H1 (cell line): ENCODE measurements around the gene PPP1R9A. TPM values are rescaled to one million over a fixed set of nuclear protein-coding genes. Genes with fewer than 3 reads are reported as not detected.

Experiments used
- CTCF ChIA-PET: fragments of 300-600 bp; sonication (Branson Sonifier 250); formaldehyde crosslinking; loops from one replicate; lab custom pipeline; 2021; ENCODE audit not compliant: partially characterized antibody; lab: Charles Lee
- POLR2A ChIA-PET: fragments of 300-600 bp; sonication (Branson Sonifier 250); formaldehyde crosslinking; loops from one replicate; lab custom pipeline; 2021; ENCODE audit warnings: inconsistent platforms; ENCODE audit not compliant: partially characterized antibody; lab: Charles Lee
- DNase-seq, 2 experiments: peaks; one replicate each; pipeline versions ENCODE4 v3.0.0 to v3.0.0-alpha.2; 2010 to 2022; ENCODE audit warnings: low spot score in 2 of 2, low read depth in 1 of 2, mixed read lengths in 1 of 2
- FAIRE-seq: peaks from 2 replicates; lab custom pipeline; 2011; peaks lifted over from hg19 to GRCh38; lab: Jason Lieb, UNC
- H2AFZ ChIP-seq: 2 replicates; pipeline ENCODE4 v1.8.1; 2012; ENCODE audit warnings: low read length, inconsistent platforms
- H2AK5ac ChIP-seq: 2 replicates; pipeline ENCODE4 v1.6.1; 2013; ENCODE audit warnings: low read depth, low read length
- H2BK120ac ChIP-seq: replicated peaks from 2 replicates; pipeline ENCODE3; 2013; ENCODE audit warnings: low read depth, low read length, inconsistent platforms
- H2BK12ac ChIP-seq: 2 replicates; pipeline ENCODE4 v1.6.1; 2013; ENCODE audit warnings: low read depth, low read length
- H2BK15ac ChIP-seq: 2 replicates; pipeline ENCODE4 v1.6.1; 2013; ENCODE audit warnings: low read length
- H2BK20ac ChIP-seq: 2 replicates; pipeline ENCODE4 v1.6.1; 2013; ENCODE audit warnings: low read length
- H2BK5ac ChIP-seq: 2 replicates; pipeline ENCODE4 v1.6.1; 2013; ENCODE audit warnings: low read depth, low read length
- H3K14ac ChIP-seq: 2 replicates; pipeline ENCODE4 v1.6.1; 2013; ENCODE audit warnings: inconsistent platforms; ENCODE audit not compliant: insufficient read length
- H3K18ac ChIP-seq: 2 replicates; pipeline ENCODE4 v1.6.1; 2013; ENCODE audit warnings: low read length; ENCODE audit errors: extremely low read depth
- H3K23ac ChIP-seq: 2 replicates; pipeline ENCODE4 v1.6.1; 2013; ENCODE audit warnings: inconsistent platforms; ENCODE audit not compliant: insufficient read length
- H3K23me2 ChIP-seq: 2 replicates; pipeline ENCODE4 v1.6.1; 2013; ENCODE audit warnings: low read depth, low read length
- H3K27ac ChIP-seq: 2 replicates; pipeline ENCODE4 v1.6.1; 2011; ENCODE audit warnings: low read depth, low read length, inconsistent platforms
- H3K27me3 ChIP-seq, 4 experiments: replicated peaks in 1 of 4; 1 replicate in 1 of 4; 2 replicates in 3 of 4; pipeline versions ENCODE4 v1.6.1 to v1.8.1; 2011 to 2013; ENCODE audit warnings: low read length in 3 of 4, mild to moderate bottlenecking in 3 of 4, inconsistent platforms in 2 of 4, mixed read lengths in 2 of 4, moderate library complexity in 1 of 4; ENCODE audit not compliant: control insufficient read depth in 3 of 4, insufficient read depth in 3 of 4; ENCODE audit errors: extremely low read depth in 1 of 4
- H3K36me3 ChIP-seq, 4 experiments: 2 replicates each; pipeline versions ENCODE4 v1.6.1 to v1.8.1; 2011 to 2013; ENCODE audit warnings: mild to moderate bottlenecking in 4 of 4, low read length in 3 of 4, moderate library complexity in 2 of 4, control low read depth in 1 of 4, inconsistent platforms in 1 of 4; ENCODE audit not compliant: insufficient read depth in 4 of 4, control insufficient read depth in 2 of 4
- H3K4ac ChIP-seq: replicated peaks from 2 replicates; pipeline ENCODE3; 2013; ENCODE audit warnings: low read length, low read depth, mixed read lengths, inconsistent platforms; ENCODE audit not compliant: insufficient read length
- H3K4me1 ChIP-seq, 4 experiments: replicated peaks in 1 of 4; 1 replicate in 1 of 4; 2 replicates in 3 of 4; pipeline versions ENCODE4 v1.6.1 to v1.8.1; 2011 to 2013; ENCODE audit warnings: low read length in 3 of 4, inconsistent platforms in 2 of 4, mixed read lengths in 1 of 4; ENCODE audit not compliant: insufficient read depth in 4 of 4, control insufficient read depth in 3 of 4
- H3K4me2 ChIP-seq, 2 experiments: 2 replicates each; pipeline versions ENCODE4 v1.6.1 to v1.8.1; 2011 to 2013; ENCODE audit warnings: low read depth in 2 of 2, low read length in 2 of 2, control low read depth in 1 of 2, inconsistent platforms in 1 of 2, mild to moderate bottlenecking in 1 of 2; ENCODE audit not compliant: insufficient read depth in 1 of 2
- H3K4me3 ChIP-seq, 4 experiments: fragments of 200-600, 300-600 bp in 1 of 4; sonication (generic), shearing (Covaris generic), sonication (Bioruptor Twin) in 1 of 4; 2 replicates each; pipeline versions ENCODE4 v1.5.1 to v1.8.1; 2011 to 2016; ENCODE audit warnings: low read length in 4 of 4, low read depth in 3 of 4, control low read depth in 2 of 4, inconsistent platforms in 2 of 4, mild to moderate bottlenecking in 2 of 4, mixed read lengths in 1 of 4, moderate library complexity in 1 of 4; ENCODE audit not compliant: insufficient read depth in 2 of 4; ENCODE audit errors: extremely low read depth in 1 of 4
- H3K56ac ChIP-seq: replicated peaks from 2 replicates; pipeline ENCODE3; 2013; ENCODE audit warnings: low read depth, mild to moderate bottlenecking, mixed read lengths, low read length, inconsistent platforms; ENCODE audit not compliant: insufficient read length
- H3K79me1 ChIP-seq: 2 replicates; pipeline ENCODE4 v1.6.1; 2013; ENCODE audit warnings: low read depth, low read length, control low read depth
- H3K79me2 ChIP-seq, 2 experiments: 2 replicates each; pipeline versions ENCODE4 v1.6.1 to v1.8.1; 2012 to 2013; ENCODE audit warnings: low read length in 2 of 2, mild to moderate bottlenecking in 2 of 2, inconsistent platforms in 1 of 2; ENCODE audit not compliant: insufficient read depth in 2 of 2, control insufficient read depth in 1 of 2
- H3K9ac ChIP-seq, 4 experiments: replicated peaks in 1 of 4; 1 replicate in 1 of 4; 2 replicates in 3 of 4; pipeline versions ENCODE4 v1.6.1 to v1.8.1; 2011 to 2013; ENCODE audit warnings: low read depth in 3 of 4, low read length in 3 of 4, control low read depth in 2 of 4, mild to moderate bottlenecking in 2 of 4, moderate library complexity in 2 of 4, inconsistent platforms in 1 of 4; ENCODE audit errors: extremely low read depth in 1 of 4
- H3K9me3 ChIP-seq, 2 experiments: 2 replicates each; pipeline versions ENCODE4 v1.6.1 to v1.8.1; 2012 to 2013; ENCODE audit warnings: mild to moderate bottlenecking in 2 of 2, moderate library complexity in 2 of 2, control low read depth in 1 of 2, inconsistent platforms in 1 of 2, low read depth in 1 of 2, low read length in 1 of 2, mixed read lengths in 1 of 2; ENCODE audit not compliant: insufficient read depth in 2 of 2
- H4K20me1 ChIP-seq, 2 experiments: replicated peaks in 1 of 2; 2 replicates each; pipeline versions ENCODE3 to v1.8.1; 2011 to 2013; ENCODE audit warnings: inconsistent platforms in 2 of 2, low read length in 2 of 2, mild to moderate bottlenecking in 1 of 2; ENCODE audit not compliant: insufficient read depth in 2 of 2, control insufficient read depth in 1 of 2
- H4K5ac ChIP-seq: 2 replicates; pipeline ENCODE4 v1.6.1; 2013; ENCODE audit warnings: low read length, low read depth, mixed read lengths, inconsistent platforms; ENCODE audit not compliant: insufficient read length
- H4K8ac ChIP-seq: 2 replicates; pipeline ENCODE4 v1.8.0; 2013; ENCODE audit warnings: mild to moderate bottlenecking, moderate library complexity, low read length, inconsistent platforms; ENCODE audit not compliant: insufficient read depth; ENCODE audit errors: extremely low read depth
- H4K91ac ChIP-seq: replicated peaks from 2 replicates; pipeline ENCODE3; 2013; ENCODE audit warnings: low read length, mixed read lengths, inconsistent platforms; ENCODE audit not compliant: insufficient read length
- ASH2L ChIP-seq: fragments of 200-600, 300-600 bp; sonication (generic); IDR thresholded peaks from one replicate; pipeline ENCODE4 v1.7.1; 2017; ENCODE audit warnings: low read length
- WGBS, 2 experiments: shearing (Covaris generic) in 1 of 2; methylation state at CpG; one replicate each; pipeline versions ENCODE4 v1.1.6 to v1.1.7; 2013 to 2015; ENCODE audit warnings: low lambda C conversion rate in 2 of 2, mixed read lengths in 2 of 2, inconsistent platforms in 1 of 2, low coverage in 1 of 2, missing lambda C conversion rate in 1 of 2; ENCODE audit not compliant: insufficient replicate concordance in 2 of 2, insufficient coverage in 1 of 2, insufficient read length in 1 of 2; ENCODE audit errors: extremely low coverage in 1 of 2, missing lambda C conversion rate in 1 of 2; 5-methylcytosine and 5-hydroxymethylcytosine counted together
- polyA plus RNA-seq, 7 experiments: library from polyadenylated mRNA; depleted of rRNA in 3 of 7; stranded (reverse) in 5 of 7; unstranded in 2 of 7; fragments of >200 nt in 5 of 7; fragments of 200-250 nt in 2 of 7; gene quantifications; 1 replicate in 5 of 7; 2 replicates in 1 of 7; 4 replicates in 1 of 7; pipeline versions ENCODE4 v1.2.1 to v1.2.3, GENCODE V29; 2011 to 2013; ENCODE audit warnings: missing spikeins in 2 of 7, mixed read lengths in 2 of 7
- total RNA-seq: library from RNA; stranded (reverse); fragmentation: NEBNext Ultra II Directional; extraction: Animal tissue kit (Norgen Biotek cat#: 25700); gene quantifications from 2 replicates; pipeline ENCODE4 v1.2.1, GENCODE V29; 2021

PPP1R9A gene
- total and polyA plus RNA-seq, 2 of the 8 experiments (the other 6 are each of a cell fraction or from before 2014, with no cell fraction given), result 3.0 to 20.3 TPM

DNA sequence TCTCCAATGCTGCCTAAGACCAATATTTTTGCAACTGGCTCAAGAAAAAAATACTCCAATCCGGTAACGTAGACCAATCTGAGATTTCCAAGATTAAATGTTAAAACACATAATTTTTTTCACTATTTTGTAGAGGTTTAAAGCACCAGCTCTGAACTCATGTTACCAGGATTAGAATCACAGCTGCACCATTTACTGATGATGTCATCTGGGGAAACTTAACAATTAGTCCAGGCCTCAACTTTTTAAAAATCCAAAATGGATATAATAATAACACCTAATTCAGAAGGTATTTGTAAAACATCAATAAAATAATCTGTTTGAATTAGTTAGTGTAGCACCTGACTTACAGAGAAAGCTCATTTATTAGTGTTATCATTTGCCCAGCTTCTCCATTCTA is 402.6 kb downstream of the PPP1R9A start:
- FAIRE-seq (no peak), DNase-seq (no peak)
- H3K23ac ChIP-seq, result no peak overlapping the region
- no peak overlapping the region for H3K4me3 ChIP-seq
- no peak overlapping the region for H4K91ac ChIP-seq
- no peak overlapping the region for H2BK15ac ChIP-seq
- no peak overlapping the region for H2AK5ac ChIP-seq
- POLR2A ChIA-PET, result no interaction called here
- H3K18ac ChIP-seq, result no peak overlapping the region
- H3K4ac ChIP-seq, result no peak overlapping the region
- no peak overlapping the region for H3K9ac ChIP-seq
- H2BK20ac ChIP-seq, result no peak overlapping the region
- no peaks in the 10 kb centered on the region; the same call in 1 of the 2 replicates for H3K23me2 ChIP-seq
- no peak overlapping the region for H3K56ac ChIP-seq
- H2AFZ ChIP-seq, result no peak overlapping the region
- no peaks in the 10 kb centered on the region for H3K27me3 ChIP-seq
- CTCF ChIA-PET, result interaction anchor here (1.2 to 1.7 kb wide), 5 partner anchors 86 to 179 kb away, joined by 3 to 8 read pairs (median 3); partner anchors contain the start of gene PON3
- H2BK120ac ChIP-seq, result no peak overlapping the region
- no peak overlapping the region for H4K8ac ChIP-seq
- H3K4me2 ChIP-seq, result no peak overlapping the region
- H3K27ac ChIP-seq, result no peak overlapping the region
- WGBS, 2 experiments, result 87% methylated on average over 2 of the region's 2 CpGs; no CpG with 5 or more reads in 1 of the 2 experiments
- H4K5ac ChIP-seq, result no peak overlapping the region
- no peaks in the 10 kb centered on the region for H3K9me3 ChIP-seq
- H3K79me1 ChIP-seq, result no peaks in the 10 kb centered on the region
- H3K14ac ChIP-seq, result no peak overlapping the region
- no peak overlapping the region for H2BK5ac ChIP-seq
- no peaks in the 10 kb centered on the region for H3K36me3 ChIP-seq
- H4K20me1 ChIP-seq, result no peaks in the 10 kb centered on the region
- no peaks in the 10 kb centered on the region for H3K79me2 ChIP-seq
- H2BK12ac ChIP-seq, result no peak overlapping the region
- no peaks in the 10 kb centered on the region for H3K4me1 ChIP-seq
- no peak for TF ChIP-seq ASH2L
